Hippocampal formation (tissue), 2 donors: ENCODE measurements around the gene DTWD2.
A peak's percentile ranks its signal among the peaks of the same experiment; 100 is the strongest.
"Not testable (repeated sequence)": the region's sequence is repeated elsewhere in the genome, so short reads cannot be mapped to it uniquely, and the experiment has no call there.

Experiments
- DNase-seq, 2 donors: peaks; one replicate each; lab custom pipeline; 2025; lab: John Stamatoyannopoulos, UW

Gene DTWD2

GRCh38 chr5:118998861-118999260 lies 10.5 kb upstream of the DTWD2 start:
- DNase-seq, result not testable (repeated sequence)

- no peak for DNase-seq
Measured at GRCh38 chr5:118996098-118996497, 7.8 kb upstream of the DTWD2 start.

GRCh38 chr5:118994595-118994994 lies 6.2 kb upstream of the DTWD2 start:
- DNase-seq, result no peak

GRCh38 chr5:118993118-118993517 lies 4.8 kb upstream of the DTWD2 start:
- DNase-seq, result not testable (repeated sequence)

- not testable (repeated sequence) for DNase-seq
Measured at GRCh38 chr5:118992055-118992454, 3.7 kb upstream of the DTWD2 start.

GRCh38 chr5:118990582-118990981 lies 2.2 kb upstream of the DTWD2 start:
- DNase-seq, result no peak

GRCh38 chr5:118989816-118990215 lies 1.5 kb upstream of the DTWD2 start:
- no peak for DNase-seq

GRCh38 chr5:118988866-118989180 lies 476 bp upstream of the DTWD2 start:
- DNase-seq, result no peak

GRCh38 chr5:118984602-118985001 lies 3.7 kb downstream of the DTWD2 start:
- DNase-seq, result no peak

- no peak for DNase-seq
Measured at GRCh38 chr5:118981783-118982182, 6.6 kb downstream of the DTWD2 start.

- no peak for DNase-seq
Measured at GRCh38 chr5:118980438-118980837, 7.9 kb downstream of the DTWD2 start.

- DNase-seq, result no peak
Measured at GRCh38 chr5:118980017-118980416, 8.3 kb downstream of the DTWD2 start.

GRCh38 chr5:118973779-118974445 lies 14.4 kb downstream of the DTWD2 start:
- not testable (repeated sequence) for DNase-seq

GRCh38 chr5:118968925-118969375 lies 19.4 kb downstream of the DTWD2 start:
- DNase-seq, result peak in 1 of 2 donors; percentile 0

- no peak for DNase-seq
Measured at GRCh38 chr5:118968406-118968911, 19.9 kb downstream of the DTWD2 start.

- no peak for DNase-seq
Measured at GRCh38 chr5:118967059-118967508, 21.3 kb downstream of the DTWD2 start.

- no peak for DNase-seq
Measured at GRCh38 chr5:118965890-118966289, 22.5 kb downstream of the DTWD2 start.

- DNase-seq, result not testable (repeated sequence)
Measured at GRCh38 chr5:118964970-118965369, 23.4 kb downstream of the DTWD2 start.

GRCh38 chr5:118964388-118964787 lies 24.0 kb downstream of the DTWD2 start:
- DNase-seq, result not testable (repeated sequence)

GRCh38 chr5:118963169-118963568 lies 25.2 kb downstream of the DTWD2 start:
- no peak for DNase-seq

- no peak for DNase-seq
Measured at GRCh38 chr5:118960557-118960956, 27.8 kb downstream of the DTWD2 start.

- peak in 1 of 2 donors; percentile 44 for DNase-seq
Measured at GRCh38 chr5:118956727-118957126, 31.6 kb downstream of the DTWD2 start.

- DNase-seq, result no peak
Measured at GRCh38 chr5:118953652-118954005, 34.7 kb downstream of the DTWD2 start.
